ENCODE measurements around the gene RIMS1. TPM values are rescaled to one million over a fixed set of nuclear protein-coding genes. Genes with fewer than 3 reads are reported as not detected.

The RIMS1 gene
- total RNA-seq, 3 donors from 2014 or later (not counting 1 experiment from before 2014, with no cell fraction given), result not detected

GRCh38 chr6:72140795-72141194 is 254.4 kb downstream of the RIMS1 start:
- no peaks in the 10 kb centered on the region for H3K27me3 Mint-ChIP-seq (ENCODE audit: low read depth in 2 of 2)
- TF ChIP-seq, protein P1, sequence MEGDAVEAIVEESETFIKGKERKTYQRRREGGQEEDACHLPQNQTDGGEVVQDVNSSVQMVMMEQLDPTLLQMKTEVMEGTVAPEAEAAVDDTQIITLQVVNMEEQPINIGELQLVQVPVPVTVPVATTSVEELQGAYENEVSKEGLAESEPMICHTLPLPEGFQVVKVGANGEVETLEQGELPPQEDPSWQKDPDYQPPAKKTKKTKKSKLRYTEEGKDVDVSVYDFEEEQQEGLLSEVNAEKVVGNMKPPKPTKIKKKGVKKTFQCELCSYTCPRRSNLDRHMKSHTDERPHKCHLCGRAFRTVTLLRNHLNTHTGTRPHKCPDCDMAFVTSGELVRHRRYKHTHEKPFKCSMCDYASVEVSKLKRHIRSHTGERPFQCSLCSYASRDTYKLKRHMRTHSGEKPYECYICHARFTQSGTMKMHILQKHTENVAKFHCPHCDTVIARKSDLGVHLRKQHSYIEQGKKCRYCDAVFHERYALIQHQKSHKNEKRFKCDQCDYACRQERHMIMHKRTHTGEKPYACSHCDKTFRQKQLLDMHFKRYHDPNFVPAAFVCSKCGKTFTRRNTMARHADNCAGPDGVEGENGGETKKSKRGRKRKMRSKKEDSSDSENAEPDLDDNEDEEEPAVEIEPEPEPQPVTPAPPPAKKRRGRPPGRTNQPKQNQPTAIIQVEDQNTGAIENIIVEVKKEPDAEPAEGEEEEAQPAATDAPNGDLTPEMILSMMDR (IDR thresholded peaks at IDR 0.05), result no peak
- Histone ChIP-seq H3K4me1 (ENCODE audit: control insufficient read depth, insufficient read depth, low read length) (no peaks in the 10 kb centered on the region), H3K9me3 (ENCODE audit: control insufficient read depth, insufficient read depth, low read length) (peaks cover 2% of the 10 kb centered on the region), H3K27ac (ENCODE audit: low read length) (no peak overlapping the region), H3K4me3 (ENCODE audit: low read length) (no peak overlapping the region), H3K27me3 (ENCODE audit: control insufficient read depth, insufficient read depth, low read length) (no peaks in the 10 kb centered on the region), H3K36me3 (ENCODE audit: control insufficient read depth, insufficient read depth, low read length) (no peaks in the 10 kb centered on the region)
- intact Hi-C loops (cut with micrococcal nuclease), result no loop called here
- DNase-seq (no peak), ATAC-seq (no peak)
- no peaks in the 10 kb centered on the region for H3K4me1 Mint-ChIP-seq
- no peaks in the 10 kb centered on the region for H3K36me3 Mint-ChIP-seq
- no peak overlapping the region for H3K4me3 Mint-ChIP-seq
- H3K27ac Mint-ChIP-seq, result no peak overlapping the region
- H3K9me3 Mint-ChIP-seq, result peaks cover 0 to 3% of the 10 kb centered on the region in 2 donors

DNA sequence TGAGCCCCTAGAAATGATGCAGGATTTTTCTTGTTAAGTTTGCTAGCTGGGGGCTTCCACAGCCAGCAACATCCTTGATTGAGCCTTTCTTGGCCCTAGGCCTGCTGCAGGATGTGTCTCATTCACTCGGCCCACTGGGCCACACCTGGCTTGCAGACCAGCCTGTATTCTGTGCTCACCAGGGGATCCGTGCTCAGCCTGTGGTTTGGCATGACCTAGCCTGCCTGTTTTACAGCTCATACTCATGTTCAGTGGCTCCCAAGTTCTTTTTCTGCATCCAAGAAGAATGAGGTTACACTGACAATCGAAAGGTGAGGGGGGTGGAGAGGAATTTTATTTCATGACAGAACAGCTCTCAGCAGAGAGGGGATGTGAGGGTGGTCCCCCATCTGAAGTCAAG is 263.4 kb downstream of the RIMS1 start:
- Histone ChIP-seq H3K4me3 (ENCODE audit: low read length) (no peak overlapping the region), H3K27ac (ENCODE audit: low read length) (no peak overlapping the region), H3K27me3 (ENCODE audit: control insufficient read depth, insufficient read depth, low read length) (no peaks in the 10 kb centered on the region), H3K36me3 (ENCODE audit: control insufficient read depth, insufficient read depth, low read length) (no peaks in the 10 kb centered on the region), H3K9me3 (ENCODE audit: control insufficient read depth, insufficient read depth, low read length) (peaks cover 14% of the 10 kb centered on the region), H3K4me1 (ENCODE audit: control insufficient read depth, insufficient read depth, low read length) (no peaks in the 10 kb centered on the region)
- Mint-ChIP-seq H3K36me3 (no peaks in the 10 kb centered on the region), H3K27me3 (ENCODE audit: low read depth in 2 of 2) (no peaks in the 10 kb centered on the region), H3K4me3 (no peak overlapping the region), H3K27ac (no peak overlapping the region), H3K4me1 (no peaks in the 10 kb centered on the region), H3K9me3 (peaks cover 7 to 11% of the 10 kb centered on the region in 2 donors)
- intact Hi-C loops (cut with micrococcal nuclease), result no loop called here
- DNase-seq, result no peak
- ATAC-seq, result no peak
- TF ChIP-seq, protein P1 (IDR thresholded peaks at IDR 0.05), result no peak
- WGBS (ENCODE audit: insufficient coverage), result 70% methylated on average over 3 of the region's 3 CpGs

DNA sequence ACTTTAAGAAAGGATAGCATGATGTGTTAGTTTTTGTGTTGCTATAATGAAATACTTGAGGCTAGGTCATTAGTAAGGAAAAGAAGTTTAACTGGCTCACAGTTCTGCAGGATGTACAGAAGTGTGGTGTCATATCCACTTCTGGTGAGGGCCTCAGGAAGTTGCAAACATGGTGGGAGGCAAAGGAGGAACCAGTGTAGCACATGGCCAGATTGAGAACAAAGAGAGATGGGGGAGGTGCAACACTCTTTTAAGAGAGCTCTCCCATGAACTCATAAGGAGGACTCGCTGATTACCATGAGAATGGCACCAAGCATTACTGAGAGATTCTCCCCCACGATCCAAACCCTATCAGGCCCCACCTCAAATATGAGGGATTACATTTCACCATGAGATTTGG is 265.4 kb downstream of the RIMS1 start:
- no peaks in the 10 kb centered on the region for H3K4me1 ChIP-seq (ENCODE audit: control insufficient read depth, insufficient read depth, low read length)
- Mint-ChIP-seq H3K9me3 (peaks cover 7 to 11% of the 10 kb centered on the region in 2 donors), H3K36me3 (no peaks in the 10 kb centered on the region), H3K4me1 (no peaks in the 10 kb centered on the region), H3K27me3 (ENCODE audit: low read depth in 2 of 2) (no peaks in the 10 kb centered on the region), H3K4me3 (no peak overlapping the region), H3K27ac (no peak overlapping the region)
- DNase-seq (no peak), ATAC-seq (no peak)
- no peaks in the 10 kb centered on the region for H3K36me3 ChIP-seq (ENCODE audit: control insufficient read depth, insufficient read depth, low read length)
- H3K9me3 ChIP-seq (ENCODE audit: control insufficient read depth, insufficient read depth, low read length), result peaks cover 14% of the 10 kb centered on the region
- 33% methylated on average over 2 of the region's 2 CpGs for WGBS (ENCODE audit: insufficient coverage)
- intact Hi-C loops (cut with micrococcal nuclease), result no loop called here
- no peak overlapping the region for H3K4me3 ChIP-seq (ENCODE audit: low read length)
- H3K27me3 ChIP-seq (ENCODE audit: control insufficient read depth, insufficient read depth, low read length), result no peaks in the 10 kb centered on the region
- no peak overlapping the region for H3K27ac ChIP-seq (ENCODE audit: low read length)
- TF ChIP-seq, protein P1 (IDR thresholded peaks at IDR 0.05), result no peak

- H3K27me3 Mint-ChIP-seq (ENCODE audit: low read depth in 2 of 2), result peaks cover 4 to 10% of the 10 kb centered on the region in 2 donors
- peaks cover 0 to 5% of the 10 kb centered on the region in 2 donors for H3K9me3 Mint-ChIP-seq
- H3K36me3 ChIP-seq (ENCODE audit: control insufficient read depth, insufficient read depth, low read length), result no peaks in the 10 kb centered on the region
- TF ChIP-seq, protein P1 (IDR thresholded peaks at IDR 0.05), result no peak
- H3K27ac ChIP-seq (ENCODE audit: low read length), result no peak overlapping the region
- intact Hi-C loops (cut with micrococcal nuclease), result no loop called here
- no peak for DNase-seq
- H3K27me3 ChIP-seq (ENCODE audit: control insufficient read depth, insufficient read depth, low read length), result peaks cover 3% of the 10 kb centered on the region
- H3K4me1 Mint-ChIP-seq, result no peaks in the 10 kb centered on the region
- WGBS (ENCODE audit: insufficient coverage), result 89% methylated on average over 1 of the region's 2 CpGs
- H3K9me3 ChIP-seq (ENCODE audit: control insufficient read depth, insufficient read depth, low read length), result no peaks in the 10 kb centered on the region
- no peak for ATAC-seq
- H3K4me3 ChIP-seq (ENCODE audit: low read length), result no peak overlapping the region
- no peaks in the 10 kb centered on the region for H3K4me1 ChIP-seq (ENCODE audit: control insufficient read depth, insufficient read depth, low read length)
- H3K27ac Mint-ChIP-seq, result no peak overlapping the region
- H3K36me3 Mint-ChIP-seq, result peaks cover 2% of the 10 kb centered on the region
- H3K4me3 Mint-ChIP-seq, result no peak overlapping the region
Observed at GRCh38 chr6:72175916-72176315, 289.6 kb downstream of the RIMS1 start.
